IPS DF 6.9 (cell line): ENCODE results near the gene CACNA1S.

Source experiments
- DNase-seq: peaks from one replicate; pipeline ENCODE4 v3.0.0-alpha.2; 2013; ENCODE audit warnings: low read depth, low spot score
- H3K27ac ChIP-seq: one replicate; pipeline ENCODE4 v1.5.1; 2013; ENCODE audit warnings: low read length, control low read depth
- H3K27me3 ChIP-seq: 2 replicates; pipeline ENCODE4 v1.6.1; 2013; ENCODE audit warnings: mild to moderate bottlenecking, low read length; ENCODE audit not compliant: control insufficient read depth, insufficient read depth
- H3K36me3 ChIP-seq: 2 replicates; pipeline ENCODE4 v1.6.1; 2013; ENCODE audit warnings: low read length; ENCODE audit not compliant: control insufficient read depth, insufficient read depth
- H3K4me1 ChIP-seq: 2 replicates; pipeline ENCODE4 v1.6.1; 2013; ENCODE audit warnings: low read length; ENCODE audit not compliant: control insufficient read depth, insufficient read depth
- H3K4me3 ChIP-seq: 2 replicates; pipeline ENCODE4 v1.5.1; 2013; ENCODE audit warnings: mild to moderate bottlenecking, low read length
- H3K9me3 ChIP-seq: 2 replicates; pipeline ENCODE4 v1.6.1; 2013; ENCODE audit warnings: low read length, inconsistent platforms; ENCODE audit not compliant: control insufficient read depth, insufficient read depth
- WGBS: extraction: QIAGEN DNeasy Blood & Tissue Kit; methylation state at CpG from one replicate; pipeline ENCODE4 v1.1.7; 2013; ENCODE audit warnings: mixed read lengths, missing lambda C conversion rate; ENCODE audit not compliant: insufficient read length, insufficient coverage; 5-methylcytosine and 5-hydroxymethylcytosine counted together

CACNA1S gene

GRCh38 chr1:201016211-201016651 is 96.0 kb downstream of the CACNA1S start:
- Histone ChIP-seq H3K4me3 (no peak overlapping the region), H3K4me1 (peaks cover 10% of the 10 kb centered on the region), H3K36me3 (no peaks in the 10 kb centered on the region; the same call in 1 of the 2 replicates), H3K27me3 (no peaks in the 10 kb centered on the region), H3K9me3 (no peaks in the 10 kb centered on the region), H3K27ac (no peak overlapping the region)
- WGBS = no CpG with 5 or more reads among the region's 10 CpGs
- no peak for DNase-seq

- no peak overlapping the region for H3K4me3 ChIP-seq
- no peaks in the 10 kb centered on the region for H3K27me3 ChIP-seq
- no peak overlapping the region for H3K27ac ChIP-seq
- no CpG with 5 or more reads among the region's 5 CpGs for WGBS
- no peak for DNase-seq
- peaks cover 11% of the 10 kb centered on the region for H3K4me1 ChIP-seq
- no peaks in the 10 kb centered on the region for H3K9me3 ChIP-seq
- H3K36me3 ChIP-seq = no peaks in the 10 kb centered on the region; the same call in 1 of the 2 replicates
Observed at GRCh38 chr1:201015551-201016091, 96.6 kb downstream of the CACNA1S start.

GRCh38 chr1:201014816-201015200 is 97.4 kb downstream of the CACNA1S start:
- no peak overlapping the region for H3K4me3 ChIP-seq
- H3K27me3 ChIP-seq = no peaks in the 10 kb centered on the region
- no peaks in the 10 kb centered on the region; the same call in 1 of the 2 replicates for H3K36me3 ChIP-seq
- H3K4me1 ChIP-seq = peaks cover 15% of the 10 kb centered on the region
- no peaks in the 10 kb centered on the region for H3K9me3 ChIP-seq
- no peak overlapping the region for H3K27ac ChIP-seq
- no CpG with 5 or more reads among the region's 3 CpGs for WGBS
- DNase-seq = no peak

- DNase-seq = no peak
- no peaks in the 10 kb centered on the region for H3K27me3 ChIP-seq
- H3K36me3 ChIP-seq = no peaks in the 10 kb centered on the region; the same call in 1 of the 2 replicates
- H3K4me3 ChIP-seq = no peak overlapping the region
- peaks cover 13% of the 10 kb centered on the region for H3K4me1 ChIP-seq
- H3K27ac ChIP-seq = no peak overlapping the region
- WGBS = no CpG with 5 or more reads among the region's 33 CpGs
- no peaks in the 10 kb centered on the region for H3K9me3 ChIP-seq
Observed at GRCh38 chr1:201013991-201014815, 98.0 kb downstream of the CACNA1S start.

GRCh38 chr1:201013031-201013485 is 99.2 kb downstream of the CACNA1S start:
- no CpG with 5 or more reads among the region's 4 CpGs for WGBS
- DNase-seq = no peak
- no peak overlapping the region for H3K27ac ChIP-seq
- no peak overlapping the region for H3K4me3 ChIP-seq
- peaks cover 13% of the 10 kb centered on the region for H3K4me1 ChIP-seq
- no peaks in the 10 kb centered on the region for H3K27me3 ChIP-seq
- no peaks in the 10 kb centered on the region for H3K9me3 ChIP-seq
- H3K36me3 ChIP-seq = no peaks in the 10 kb centered on the region; the same call in 1 of the 2 replicates

GRCh38 chr1:201011616-201012015 is 100.6 kb downstream of the CACNA1S start:
- Histone ChIP-seq H3K4me1 (peaks cover 9% of the 10 kb centered on the region), H3K36me3 (no peaks in the 10 kb centered on the region), H3K9me3 (no peaks in the 10 kb centered on the region), H3K4me3 (no peak overlapping the region), H3K27me3 (no peaks in the 10 kb centered on the region), H3K27ac (no peak overlapping the region)
- WGBS = no CpG with 5 or more reads among the region's 3 CpGs
- no peak for DNase-seq

GRCh38 chr1:201009962-201010645 is 102.1 kb downstream of the CACNA1S start:
- DNase-seq = no peak
- WGBS = no CpG with 5 or more reads among the region's 11 CpGs
- H3K4me3 ChIP-seq = no peak overlapping the region
- peaks cover 9% of the 10 kb centered on the region for H3K4me1 ChIP-seq
- no peaks in the 10 kb centered on the region for H3K9me3 ChIP-seq
- no peaks in the 10 kb centered on the region for H3K36me3 ChIP-seq
- H3K27ac ChIP-seq = no peak overlapping the region
- no peaks in the 10 kb centered on the region for H3K27me3 ChIP-seq

- no peak for DNase-seq
- Histone ChIP-seq H3K27me3 (no peaks in the 10 kb centered on the region), H3K36me3 (no peaks in the 10 kb centered on the region; the same call in 1 of the 2 replicates), H3K27ac (no peak overlapping the region), H3K9me3 (no peaks in the 10 kb centered on the region), H3K4me1 (peaks cover 6% of the 10 kb centered on the region), H3K4me3 (no peak overlapping the region)
- WGBS = no CpG with 5 or more reads among the region's 22 CpGs
Observed at GRCh38 chr1:201008666-201009360, 103.4 kb downstream of the CACNA1S start.

GRCh38 chr1:201007481-201007880 is 104.7 kb downstream of the CACNA1S start:
- WGBS = no CpG with 5 or more reads among the region's 5 CpGs
- Histone ChIP-seq H3K4me3 (no peak overlapping the region), H3K27ac (no peak overlapping the region), H3K36me3 (peaks cover 5% of the 10 kb centered on the region; the same call in 1 of the 2 replicates), H3K4me1 (peaks cover 6% of the 10 kb centered on the region), H3K27me3 (no peaks in the 10 kb centered on the region), H3K9me3 (no peaks in the 10 kb centered on the region)
- no peak for DNase-seq

- Histone ChIP-seq H3K36me3 (peaks cover 5% of the 10 kb centered on the region; the same call in 1 of the 2 replicates), H3K27me3 (no peaks in the 10 kb centered on the region), H3K9me3 (no peaks in the 10 kb centered on the region), H3K4me1 (peaks cover 6% of the 10 kb centered on the region), H3K4me3 (no peak overlapping the region), H3K27ac (no peak overlapping the region)
- no CpG with 5 or more reads among the region's 2 CpGs for WGBS
- DNase-seq = no peak
Observed at GRCh38 chr1:201006450-201006849, 105.8 kb downstream of the CACNA1S start.
